ENCODE results near the gene GMDS. TPM values are rescaled to one million over a fixed set of nuclear protein-coding genes. Genes with fewer than 3 reads are reported as not detected.

Gene GMDS
- total RNA-seq, 1 donor from 2014 or later: 17.9 TPM

DNA sequence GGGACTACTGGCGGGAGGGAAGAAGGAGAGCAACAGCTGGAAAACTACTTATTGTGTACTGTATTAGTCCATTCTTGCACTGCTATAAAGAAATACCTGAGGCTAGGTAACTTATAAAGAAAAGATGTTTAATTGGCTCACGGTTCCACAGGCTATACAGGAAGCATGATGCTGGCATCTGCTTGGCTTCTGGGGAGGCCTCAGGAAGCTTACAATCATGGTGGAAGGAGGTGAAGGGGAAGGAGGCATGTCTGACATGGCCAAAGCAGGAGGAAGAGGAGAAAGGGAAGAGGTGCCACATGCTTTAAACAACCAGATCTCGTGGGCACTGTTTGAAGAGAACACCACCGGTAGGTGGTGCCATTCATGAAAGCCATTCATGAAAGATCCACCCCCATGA is 67.3 kb downstream of the GMDS start:
- no peak for TF ChIP-seq CTCF (conservative IDR thresholded peaks at IDR 0.05; ENCODE audit: low read depth, low read length)
- no peak for DNase-seq (ENCODE audit: low read depth)
- no peak overlapping the region for H3K4me3 ChIP-seq (ENCODE audit: low read depth, low read length)

- DNase-seq (ENCODE audit: low read depth): no peak
- no peak for TF ChIP-seq CTCF (conservative IDR thresholded peaks at IDR 0.05; ENCODE audit: low read depth, low read length)
- H3K4me3 ChIP-seq (ENCODE audit: low read depth, low read length): no peak overlapping the region
Measured at GRCh38 chr6:2175825-2176224, 69.6 kb downstream of the GMDS start.

DNA sequence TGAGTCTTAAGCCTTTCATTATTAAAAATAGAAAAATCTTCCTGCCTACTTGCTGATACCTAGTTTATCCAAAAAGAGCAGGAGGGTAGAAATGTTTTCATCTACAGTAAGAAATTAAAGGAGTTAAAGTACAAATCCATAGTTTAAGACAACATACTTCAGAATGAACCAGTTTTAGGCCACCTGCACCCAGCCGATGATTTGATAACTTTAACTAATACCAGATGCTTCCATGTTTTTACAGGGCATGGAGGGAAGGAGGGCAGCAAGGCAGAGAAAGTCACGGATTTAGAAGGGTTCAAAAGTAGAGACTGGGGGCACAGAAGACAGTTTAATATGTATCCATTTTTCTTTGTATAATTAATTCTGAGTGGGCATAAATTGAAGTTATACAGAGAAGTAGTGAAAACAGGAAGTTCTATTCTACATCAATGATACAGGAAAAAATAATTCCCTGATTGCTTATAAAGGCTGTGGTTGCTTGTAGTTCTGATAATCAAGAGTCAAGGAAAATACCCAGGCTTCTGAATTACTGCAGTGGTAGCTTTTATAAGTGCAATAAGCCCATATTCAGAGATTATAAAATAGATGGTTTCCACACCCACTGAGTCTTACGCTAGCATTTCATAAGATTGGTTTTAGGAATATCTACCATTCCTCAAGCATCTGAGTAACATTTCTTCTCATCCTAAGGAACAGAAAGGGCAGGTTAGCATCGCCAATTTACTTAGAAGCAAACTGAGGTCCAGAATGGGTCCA is 72.0 kb downstream of the GMDS start:
- no peak overlapping the region for H3K4me3 ChIP-seq (ENCODE audit: low read depth, low read length)
- no peak for DNase-seq (ENCODE audit: low read depth)
- TF ChIP-seq CTCF (conservative IDR thresholded peaks at IDR 0.05; ENCODE audit: low read depth, low read length): no peak

DNA sequence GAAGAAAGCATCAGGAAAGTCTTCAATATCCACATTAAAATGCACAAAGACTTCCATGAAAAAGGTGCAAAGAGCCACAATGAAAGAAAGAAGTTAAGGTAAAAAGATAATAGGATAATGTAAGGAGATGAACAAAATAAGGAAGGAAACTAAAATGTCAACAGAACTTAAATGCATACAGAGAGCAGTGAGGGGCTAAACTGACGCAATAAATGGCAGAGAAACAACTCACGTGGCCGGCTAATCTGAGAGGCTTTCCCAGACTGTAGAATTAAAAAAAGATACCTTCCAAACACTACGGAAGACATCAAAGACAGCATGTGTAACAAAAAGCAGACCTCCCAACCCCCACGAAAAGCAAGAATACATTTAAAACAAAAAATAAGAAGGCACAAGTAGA is 73.7 kb downstream of the GMDS start:
- no peak overlapping the region for H3K4me3 ChIP-seq (ENCODE audit: low read depth, low read length)
- TF ChIP-seq CTCF (conservative IDR thresholded peaks at IDR 0.05; ENCODE audit: low read depth, low read length): no peak
- DNase-seq (ENCODE audit: low read depth): no peak

- TF ChIP-seq CTCF (conservative IDR thresholded peaks at IDR 0.05; ENCODE audit: low read depth, low read length): no peak
- DNase-seq (ENCODE audit: low read depth): no peak
- H3K4me3 ChIP-seq (ENCODE audit: low read depth, low read length): no peak overlapping the region
Measured at GRCh38 chr6:2168480-2168879, 76.9 kb downstream of the GMDS start.

- peak; percentile 81 for DNase-seq (ENCODE audit: low read depth)
- H3K4me3 ChIP-seq (ENCODE audit: low read depth, low read length): no peak overlapping the region
- no peak for TF ChIP-seq CTCF (conservative IDR thresholded peaks at IDR 0.05; ENCODE audit: low read depth, low read length)
Measured at GRCh38 chr6:2166717-2167116, 78.7 kb downstream of the GMDS start.

GRCh38 chr6:2165286-2165685 is 80.1 kb downstream of the GMDS start:
- H3K4me3 ChIP-seq (ENCODE audit: low read depth, low read length): no peak overlapping the region
- TF ChIP-seq CTCF (conservative IDR thresholded peaks at IDR 0.05; ENCODE audit: low read depth, low read length): no peak
- DNase-seq (ENCODE audit: low read depth): no peak
